NCI-H748 treated with DMSO at 0.1 percent for 48 hours (cell line): ENCODE measurements around the gene CAPZA2.
"Not testable (repeated sequence)": the region's sequence is repeated elsewhere in the genome, so short reads cannot be mapped to it uniquely, and the experiment has no call there.

Experiments used
- DNase-seq: peaks from one replicate; lab custom pipeline; 2025; lab: John Stamatoyannopoulos, UW

Gene CAPZA2

DNA sequence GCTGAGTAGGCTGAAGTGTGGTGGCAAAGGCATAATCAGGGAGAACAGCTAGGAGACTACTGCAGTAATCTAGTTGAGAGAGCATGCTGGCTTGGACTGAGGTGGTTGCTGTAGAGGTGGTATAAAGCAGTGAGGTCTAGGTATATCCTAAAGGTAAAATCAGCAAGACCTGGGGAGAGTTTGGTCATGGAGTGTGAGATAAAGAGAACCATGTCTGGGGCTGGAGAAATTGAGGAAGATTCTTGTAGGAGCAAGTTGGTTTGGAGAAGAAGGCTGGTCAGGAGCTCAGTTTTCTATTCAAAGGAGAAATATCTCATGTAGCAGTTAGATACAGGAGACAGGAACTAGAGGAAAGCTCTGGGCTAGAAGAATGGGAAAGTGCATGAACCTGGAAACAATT lies 58.0 kb downstream of the CAPZA2 start:
- DNase-seq: no peak

DNA sequence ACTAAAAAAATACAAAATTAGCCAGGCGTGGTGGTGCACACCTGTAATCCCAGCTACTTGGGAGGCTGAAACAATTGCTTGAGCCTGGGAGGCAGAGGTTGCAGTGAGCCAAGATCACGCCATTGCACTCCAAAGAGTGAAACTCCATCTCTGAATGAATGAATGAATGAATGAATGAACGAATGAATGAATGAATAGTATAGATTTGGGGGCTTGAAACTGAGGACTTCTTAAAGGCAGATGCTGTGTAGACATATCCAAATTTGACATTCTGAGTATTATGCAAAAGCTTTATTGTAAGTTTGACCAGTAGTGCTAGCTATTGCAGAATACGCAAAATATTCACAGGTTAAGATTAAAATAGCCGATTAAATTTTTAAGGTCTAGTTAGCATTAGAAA lies 60.2 kb downstream of the CAPZA2 start:
- no peak for DNase-seq

DNA sequence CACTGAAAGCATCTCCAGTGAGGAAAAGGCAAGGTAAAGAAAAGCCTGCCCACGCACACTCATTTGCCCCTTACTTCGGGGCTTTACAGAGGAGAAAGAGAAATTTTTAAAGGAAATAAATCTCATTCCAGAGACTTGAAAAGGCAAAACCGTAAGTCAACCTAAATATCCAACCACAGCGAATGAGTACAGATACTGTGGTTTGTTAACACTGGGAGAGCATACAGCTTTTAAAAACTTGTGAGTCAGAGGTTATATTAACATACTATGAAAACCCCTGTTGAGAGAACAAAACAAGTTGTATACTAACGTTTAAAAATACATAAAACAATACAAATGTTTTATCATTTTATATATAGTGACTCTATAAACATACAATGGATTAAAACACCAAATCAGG lies 62.4 kb downstream of the CAPZA2 start:
- DNase-seq: no peak

DNA sequence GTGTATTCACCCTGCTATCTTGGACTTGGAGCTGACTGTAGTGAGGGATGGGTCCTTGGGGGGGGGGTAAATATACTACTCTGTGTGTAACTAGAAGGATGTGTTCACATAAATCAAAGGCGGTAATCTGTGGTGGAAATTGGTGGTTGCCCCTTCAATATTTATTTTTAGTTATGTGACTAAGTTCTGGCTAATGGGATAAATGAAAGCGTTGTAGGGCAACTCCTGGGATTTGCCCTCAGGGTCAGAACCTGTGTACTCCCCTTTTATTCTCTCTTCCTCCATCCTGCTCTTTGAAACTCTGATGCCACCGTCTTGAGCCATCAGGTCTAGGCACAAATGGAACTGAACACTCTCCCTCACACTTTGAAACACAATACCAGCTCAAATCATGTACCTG lies 66.6 kb downstream of the CAPZA2 start:
- DNase-seq: no peak

DNA sequence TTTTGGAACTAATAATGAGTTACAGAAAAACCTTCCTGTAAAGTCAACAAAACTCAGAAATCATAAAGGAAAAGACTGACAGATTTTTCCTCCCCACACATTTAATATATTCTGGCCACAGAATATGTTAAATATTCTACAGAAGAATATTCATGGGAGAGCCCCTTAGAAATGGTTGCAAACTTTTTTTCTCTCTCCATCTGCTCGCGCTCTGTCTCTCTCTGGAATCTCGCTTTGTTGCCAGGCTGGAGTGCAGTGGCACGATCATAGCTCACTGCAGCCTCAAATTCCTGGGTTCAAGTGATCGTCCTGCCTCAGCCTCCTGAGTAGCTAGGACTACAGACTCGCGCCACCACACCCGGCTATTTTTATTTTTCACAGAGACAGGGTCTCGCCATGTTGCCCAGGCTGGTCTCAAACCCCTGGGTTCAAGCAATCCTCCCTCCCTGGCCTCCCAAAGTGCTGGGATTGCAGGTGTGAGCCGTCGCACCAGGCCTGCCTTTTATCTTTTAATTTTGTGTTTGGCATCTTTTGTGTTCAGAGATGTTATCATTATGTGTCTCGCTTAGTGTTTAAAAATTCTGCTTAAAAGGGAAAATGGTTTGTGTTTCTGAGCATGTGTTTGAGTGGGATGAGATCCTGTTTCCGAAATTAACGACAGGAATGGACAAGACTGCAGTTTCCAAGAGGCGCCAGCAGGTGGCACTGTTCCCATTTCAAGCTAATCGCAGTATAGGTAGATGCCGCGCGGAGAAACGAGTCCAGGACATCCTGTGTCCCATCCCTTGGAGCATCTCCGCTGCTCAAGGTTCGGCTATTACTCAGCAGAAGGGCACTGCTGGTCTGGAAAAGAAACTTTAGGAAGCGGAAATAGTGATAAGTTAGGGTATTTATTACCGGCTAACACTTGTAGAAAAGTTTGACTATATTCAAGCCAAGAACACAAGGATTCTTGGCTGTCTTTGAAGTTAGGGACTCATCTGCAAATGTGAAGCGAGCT lies 67.8 kb downstream of the CAPZA2 start:
- DNase-seq: peak; percentile 75

DNA sequence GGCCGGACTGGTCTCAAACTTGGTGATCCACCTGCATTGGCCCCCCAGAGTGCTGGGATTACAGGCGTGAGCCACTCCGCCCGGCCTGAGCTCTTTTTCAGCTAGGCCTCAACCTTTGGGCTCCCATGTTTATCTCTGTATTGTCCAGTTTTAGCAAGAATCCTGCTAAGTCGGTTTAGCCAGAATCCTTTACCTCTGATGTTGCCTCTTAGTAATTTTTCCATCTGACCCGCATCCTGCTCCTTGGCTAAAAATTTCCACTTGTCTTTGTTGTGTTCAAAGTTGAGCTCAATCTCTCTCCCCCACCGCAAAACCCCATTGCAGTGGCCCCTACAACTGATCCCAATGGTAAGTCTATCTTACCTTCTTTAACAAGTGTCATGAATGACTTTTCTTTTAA lies 70.2 kb downstream of the CAPZA2 start:
- DNase-seq: no peak

DNA sequence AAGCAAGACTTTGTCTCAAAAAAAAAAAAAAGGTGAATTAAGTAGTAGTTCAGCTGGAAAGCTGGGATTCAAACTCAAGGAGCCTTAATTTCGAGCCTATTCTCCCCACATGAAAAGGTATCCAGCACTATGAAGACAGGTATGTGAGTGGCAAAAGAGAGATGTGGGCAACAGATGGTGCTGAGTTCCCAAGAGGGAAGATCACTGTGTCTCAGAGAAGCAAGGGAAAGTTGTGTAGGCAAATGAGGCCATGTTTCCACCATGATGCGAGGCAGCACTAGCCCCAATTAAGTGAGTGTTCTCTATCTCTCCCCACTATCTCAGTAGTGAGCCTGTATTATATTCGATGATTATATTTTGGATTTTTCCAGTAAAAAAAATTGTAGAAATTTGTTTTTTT lies 71.1 kb downstream of the CAPZA2 start:
- no peak for DNase-seq

DNA sequence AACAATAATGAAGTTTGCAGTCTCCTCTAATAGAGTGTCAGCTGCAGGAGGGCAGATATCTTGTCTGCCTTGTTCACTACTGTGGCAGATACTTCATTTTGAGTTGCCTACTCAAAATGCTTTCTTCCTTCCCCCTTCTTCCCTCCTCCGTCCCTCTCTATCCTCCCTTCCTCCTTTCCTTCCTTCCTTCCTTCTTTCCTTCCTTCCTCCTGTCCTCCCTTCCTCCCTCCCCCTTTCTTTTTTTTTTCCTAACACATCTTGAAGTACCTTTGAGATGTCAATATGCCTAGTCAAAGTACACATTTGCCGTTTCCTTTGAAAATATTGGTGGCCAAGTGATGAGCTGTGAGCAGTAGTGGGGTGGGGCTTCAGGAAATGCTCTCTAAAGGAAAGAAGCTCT lies 72.2 kb downstream of the CAPZA2 start:
- DNase-seq: no peak

DNA sequence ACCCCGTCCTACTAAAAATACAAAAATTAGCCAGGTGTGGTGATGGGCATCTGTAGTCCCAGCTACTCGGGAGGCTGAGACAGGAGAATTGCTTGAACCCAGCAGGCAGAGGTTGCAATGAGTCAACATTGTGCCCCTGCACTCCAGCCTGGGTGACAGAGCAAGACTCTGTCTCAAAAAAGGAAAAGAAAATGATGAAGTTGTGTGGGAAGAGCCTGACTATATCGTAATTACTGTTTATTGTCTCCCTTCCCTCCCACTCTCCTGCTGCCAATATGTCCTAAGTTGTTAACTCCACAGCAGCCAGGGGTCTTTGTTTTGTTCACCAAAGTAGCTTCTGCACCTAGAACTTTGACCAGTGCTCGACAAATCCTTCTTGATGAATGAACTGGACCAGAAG lies 74.5 kb downstream of the CAPZA2 start:
- DNase-seq: not testable (repeated sequence)

DNA sequence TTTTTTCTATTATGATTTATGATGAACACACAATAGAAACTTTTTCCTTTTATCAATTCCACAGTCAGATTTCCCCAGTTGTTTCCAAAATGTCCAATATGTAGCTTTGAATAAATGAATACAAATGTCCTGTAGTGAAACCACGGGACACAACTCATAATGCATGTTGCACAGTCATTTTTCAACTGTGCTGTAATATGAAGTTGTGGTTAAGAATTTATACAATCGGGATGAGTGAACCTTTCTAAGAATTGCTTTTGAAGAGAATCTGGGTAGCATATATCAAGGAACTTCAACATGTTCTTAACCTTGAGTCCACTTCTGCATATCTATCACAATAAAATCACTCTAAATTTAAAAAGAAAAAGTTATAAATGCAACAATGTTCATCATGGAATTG lies 76.3 kb downstream of the CAPZA2 start:
- no peak for DNase-seq

DNA sequence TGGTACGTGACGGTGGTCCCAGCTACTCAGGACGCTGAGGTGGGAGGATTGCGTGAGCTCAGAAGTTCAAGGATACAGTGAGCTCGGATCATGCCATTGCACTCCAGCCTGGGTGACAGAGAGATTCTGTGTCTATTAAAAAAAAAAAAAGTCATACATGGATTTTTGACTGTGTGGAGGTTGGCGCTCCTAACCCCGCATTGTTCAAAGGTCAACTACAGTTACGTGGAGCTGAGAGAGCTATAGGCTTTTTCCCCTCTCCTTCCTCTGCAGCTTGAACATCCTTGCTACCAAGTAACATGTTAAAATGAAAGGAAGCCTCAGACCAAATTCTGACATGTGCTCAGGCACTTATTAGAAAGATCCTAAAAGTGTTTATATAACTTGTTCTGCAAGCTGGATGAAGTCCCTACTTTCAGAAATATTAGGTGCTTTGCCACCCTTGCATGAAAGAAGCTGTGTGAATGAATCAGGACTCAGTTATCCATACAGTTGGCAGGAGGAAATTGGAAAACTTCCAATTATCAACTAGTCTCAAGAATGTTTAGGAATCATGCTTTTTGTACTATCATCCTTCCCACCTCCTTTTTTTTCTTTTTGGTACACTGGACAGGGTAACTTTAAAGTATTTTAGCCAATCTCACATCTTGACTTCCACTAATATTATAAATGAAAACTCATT lies 78.4 kb downstream of the CAPZA2 start:
- DNase-seq: no peak

DNA sequence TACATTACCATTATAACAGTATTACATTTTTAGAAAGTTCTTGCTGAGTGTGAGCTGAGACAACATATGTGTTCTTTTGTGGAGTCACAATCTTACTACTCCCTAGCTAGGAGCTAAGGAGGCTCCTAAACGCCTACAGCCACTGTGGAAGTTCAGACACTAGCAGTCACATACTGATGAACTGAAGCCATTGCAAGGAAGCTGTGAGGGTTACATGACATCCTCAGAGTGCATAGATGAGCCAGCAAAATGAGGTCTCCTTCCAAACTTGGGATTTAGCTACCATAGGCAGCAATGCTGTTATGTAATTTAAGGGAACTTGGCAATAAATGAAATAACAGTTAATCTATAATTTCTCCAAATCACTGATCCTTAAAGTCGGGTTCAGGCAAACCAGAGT lies 80.1 kb downstream of the CAPZA2 start:
- DNase-seq: no peak

DNA sequence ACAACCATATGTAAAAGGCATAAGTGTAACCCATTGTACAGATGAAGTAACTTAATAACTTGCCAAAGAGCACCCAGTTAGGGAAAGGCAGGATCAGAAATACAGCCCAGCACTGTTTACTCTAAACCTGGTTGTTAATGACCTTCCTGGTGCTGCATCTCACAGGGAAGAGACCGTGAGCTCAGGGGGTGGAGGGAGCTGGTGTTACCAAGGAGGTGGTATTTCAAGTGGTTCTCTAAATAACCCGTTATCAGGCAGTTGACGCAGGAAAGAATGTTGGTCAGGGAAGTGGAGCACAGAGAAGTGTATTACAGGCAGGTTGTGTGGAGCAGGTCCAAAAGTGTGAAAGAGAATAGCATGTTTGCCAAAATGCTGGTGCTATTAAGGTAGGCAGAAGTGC lies 86.5 kb downstream of the CAPZA2 start:
- no peak for DNase-seq

DNA sequence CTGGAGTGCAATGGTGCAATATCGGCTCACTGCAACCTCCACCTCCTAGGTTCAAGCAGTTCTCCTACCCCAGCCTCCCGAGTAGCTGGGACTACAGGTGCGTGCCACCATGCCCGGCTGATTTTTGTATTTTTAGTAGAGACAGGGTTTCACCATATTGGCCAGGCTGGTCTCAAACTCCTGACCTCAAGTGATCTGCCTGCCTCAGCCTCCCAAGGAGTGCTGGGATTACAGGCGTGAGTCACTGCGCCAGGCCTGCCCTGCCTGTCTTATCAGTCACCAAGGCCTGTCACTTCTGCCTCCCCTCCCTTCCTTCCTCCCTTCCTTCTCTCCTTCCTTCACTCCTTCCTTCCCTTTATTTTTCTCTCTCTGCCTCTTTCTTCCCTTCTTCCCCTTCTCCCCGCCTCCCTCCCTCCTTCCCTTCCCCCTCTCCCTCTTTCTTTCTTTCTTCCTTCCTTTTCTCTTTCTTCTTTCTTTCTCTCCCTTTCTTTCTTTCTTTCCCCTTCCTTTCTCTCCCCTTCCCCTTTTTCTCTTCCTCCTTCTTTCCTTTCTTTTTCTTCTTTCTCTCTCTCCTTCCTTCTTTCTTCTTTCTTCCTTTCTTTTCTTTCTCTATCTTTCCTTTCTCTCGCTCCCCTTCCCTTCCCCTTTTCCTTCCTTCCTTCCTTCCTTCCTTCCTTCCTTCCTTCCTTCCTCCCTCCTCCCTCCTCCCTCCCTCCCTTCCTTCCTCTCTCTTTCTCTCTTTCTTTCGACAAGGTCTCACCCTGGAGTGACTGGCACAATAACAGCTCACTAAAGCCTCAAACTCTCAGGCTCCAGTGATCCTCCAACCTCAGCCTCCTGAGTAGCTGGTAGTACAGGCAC lies 87.8 kb downstream of the CAPZA2 start:
- DNase-seq: no peak

DNA sequence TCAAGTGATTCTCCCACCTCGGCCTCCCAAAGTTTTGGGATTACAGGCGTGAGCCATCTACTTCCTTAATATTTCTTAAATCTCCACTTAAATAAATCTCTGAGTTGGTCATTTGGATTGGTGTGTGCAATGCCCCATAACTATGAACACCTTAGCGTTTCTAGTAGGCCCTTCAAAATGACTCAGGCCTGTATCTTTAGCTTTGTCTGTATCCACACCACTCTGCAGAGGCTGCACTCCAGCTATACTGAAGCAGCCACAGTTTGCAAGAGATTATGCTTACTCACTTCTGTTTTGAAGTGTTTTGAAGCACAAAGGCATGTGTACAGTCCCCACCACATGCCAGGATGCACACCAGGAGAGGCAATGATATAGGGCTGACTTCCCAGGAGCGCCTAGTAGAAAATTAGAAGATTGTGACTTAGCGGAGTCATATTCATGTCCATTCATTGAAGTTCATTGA lies 88.5 kb downstream of the CAPZA2 start:
- no peak for DNase-seq

DNA sequence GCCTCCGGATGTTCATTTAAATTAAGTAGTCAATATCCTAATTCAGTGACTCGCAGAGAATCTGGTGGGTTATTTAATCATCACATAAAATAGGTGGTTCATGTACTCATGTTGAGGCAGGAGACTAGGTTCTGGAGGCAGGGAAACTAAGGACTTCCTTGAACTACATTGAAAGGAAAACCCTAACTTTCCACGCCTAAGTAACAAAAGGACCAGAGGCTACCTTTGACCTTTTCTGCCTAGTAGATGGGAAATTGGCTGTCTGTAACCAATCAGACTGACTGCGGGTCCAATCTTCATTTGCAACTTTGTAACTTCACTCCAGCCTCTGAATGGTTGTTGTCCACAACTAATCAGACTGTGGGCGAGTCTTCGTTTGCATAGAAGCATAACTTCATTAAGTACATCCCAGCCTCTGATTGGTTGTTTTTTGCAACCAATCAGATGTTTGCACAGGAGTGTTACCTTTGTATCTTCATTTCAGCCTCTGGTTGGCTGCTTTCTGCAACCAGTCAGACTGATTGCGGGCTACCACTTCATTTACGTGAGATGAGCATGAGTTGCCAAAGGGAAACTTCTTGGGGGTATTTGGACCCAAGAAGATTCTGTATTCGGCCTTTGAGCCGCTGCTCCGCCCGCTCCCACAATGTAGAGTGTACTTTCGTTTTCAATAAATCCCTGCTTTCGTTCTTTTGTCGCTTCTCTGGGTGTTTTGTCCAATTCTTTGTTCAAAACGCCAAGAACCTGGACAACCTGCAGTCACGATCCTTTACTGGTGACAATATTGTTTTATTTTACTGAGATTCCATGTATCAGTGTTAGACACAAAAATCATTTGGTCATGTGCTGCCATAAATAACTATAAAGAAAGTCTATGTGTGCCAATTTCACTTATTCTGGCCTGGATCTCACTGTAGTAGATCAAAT lies 89.2 kb downstream of the CAPZA2 start:
- DNase-seq: no peak

DNA sequence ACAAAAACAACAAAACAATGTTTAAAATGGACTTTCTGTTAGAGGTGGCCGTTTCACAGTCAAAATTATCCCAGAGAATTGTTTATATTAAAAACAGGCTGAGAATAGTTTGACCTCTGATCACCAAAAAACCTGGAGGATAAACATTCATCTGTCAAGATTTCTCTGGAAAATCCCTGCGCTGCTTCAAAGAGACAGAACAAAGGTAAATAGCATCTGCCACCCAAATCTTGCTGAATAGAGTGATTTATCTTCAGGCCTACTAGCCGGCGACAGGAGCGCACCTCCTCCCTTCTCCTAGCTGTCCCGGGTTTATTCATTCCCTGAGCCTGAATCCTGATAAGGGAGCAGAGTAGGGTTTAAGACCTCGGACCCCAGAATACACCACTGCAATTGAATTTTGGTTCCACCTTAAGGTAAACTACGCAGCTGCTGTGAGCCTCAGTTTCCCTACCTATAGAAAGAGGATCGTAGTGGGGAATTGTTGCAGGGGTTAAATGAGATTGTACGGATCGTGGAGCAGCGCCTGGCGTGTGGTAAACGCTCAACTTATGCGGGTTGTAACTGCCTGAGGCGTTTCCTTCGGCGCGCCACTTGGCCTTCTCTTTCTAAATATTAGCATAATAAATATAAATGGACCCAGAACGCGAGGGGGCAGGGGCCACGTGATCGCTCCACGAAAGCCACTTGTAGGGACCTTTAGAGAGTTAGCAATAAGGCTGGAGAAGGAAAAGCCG lies 90.4 kb downstream of the CAPZA2 start:
- peak; percentile 68 for DNase-seq

DNA sequence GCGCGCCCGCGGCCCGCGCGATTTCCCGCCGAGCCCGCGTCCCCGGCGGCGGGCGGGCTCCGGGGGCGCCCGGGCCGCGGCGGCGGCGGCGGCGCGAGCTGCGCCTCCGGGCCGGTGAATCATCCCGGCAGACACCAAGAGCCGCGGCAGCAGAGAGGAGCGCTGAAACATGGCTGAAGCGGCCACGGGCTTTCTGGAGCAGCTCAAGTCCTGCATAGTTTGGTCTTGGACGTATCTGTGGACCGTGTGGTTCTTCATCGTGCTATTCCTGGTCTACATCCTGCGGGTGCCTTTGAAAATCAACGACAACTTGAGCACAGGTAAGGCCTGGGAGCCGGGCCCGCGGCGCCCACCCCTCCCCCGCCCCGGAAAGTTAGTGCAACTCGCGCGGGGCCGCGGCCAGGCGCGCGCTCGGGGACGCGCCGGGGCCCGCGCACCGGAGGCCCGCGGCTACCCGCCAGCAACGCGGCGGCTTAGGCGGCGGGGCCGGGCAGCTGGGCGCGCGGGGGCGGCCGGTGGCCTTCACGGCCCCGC lies 91.1 kb downstream of the CAPZA2 start, which contains the start of gene ST7:
TSS of gene ST7 (plus strand) at position 130 of the 534 bp plus-strand sequence. CDS start at position 170, 40 bp downstream.
- DNase-seq: peak; percentile 49

DNA sequence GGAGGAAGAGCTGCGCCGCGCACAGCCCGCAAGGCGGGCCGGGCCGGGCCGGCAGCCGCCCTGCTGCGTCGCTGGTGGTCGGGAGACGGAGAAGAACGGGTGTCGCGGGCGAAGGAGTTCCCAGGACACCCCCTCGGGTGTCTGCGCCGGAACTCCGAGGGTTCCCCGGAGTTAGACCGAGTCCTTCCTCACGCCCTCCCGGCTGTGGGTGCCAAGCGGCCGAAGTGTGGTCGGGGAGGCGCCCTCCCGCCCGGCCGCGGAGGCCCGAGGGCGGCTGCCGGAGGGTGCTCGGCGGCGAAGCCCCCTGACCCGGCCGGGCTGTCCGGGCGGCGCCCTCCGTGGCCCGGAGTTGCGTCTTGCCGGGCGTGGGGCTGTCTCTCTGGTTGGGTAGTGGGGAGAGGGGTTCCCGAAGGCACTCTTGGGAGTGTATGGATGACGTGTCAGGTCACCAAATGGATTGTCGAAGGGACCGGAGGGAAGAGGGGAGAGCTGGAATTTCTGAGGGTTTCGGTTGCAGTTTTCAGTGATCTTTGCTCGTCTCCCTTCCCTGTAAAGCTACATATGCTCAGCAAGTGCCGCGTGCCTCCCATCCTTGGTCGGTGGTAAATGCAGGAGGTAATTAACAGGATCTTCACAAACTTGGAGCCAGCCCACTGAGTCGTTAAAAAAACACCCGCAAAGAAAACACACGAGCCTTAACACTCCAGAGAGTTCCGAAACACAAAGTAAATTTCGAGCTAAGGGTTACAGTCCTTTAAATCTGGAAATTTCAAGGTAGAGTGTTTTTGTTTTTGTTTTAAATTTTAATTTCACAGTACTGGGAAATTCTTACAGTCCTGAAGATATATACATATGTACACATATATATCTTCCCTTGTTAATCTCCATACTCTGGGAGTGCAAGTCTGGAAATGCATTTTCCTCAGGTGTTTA lies 91.8 kb downstream of the CAPZA2 start:
- DNase-seq: peak; percentile 35
